GM12872 (cell line): ENCODE measurements around the gene PARD3B.

Source experiments
- TF ChIP-seq, protein P1 (sequence below): IDR thresholded peaks from 3 replicates; pipeline ENCODE4 v1.5.1; 2011; ENCODE audit warnings: low read depth, mild to moderate bottlenecking, low read length, moderate library complexity; ENCODE audit not compliant: insufficient read depth

The PARD3B gene

DNA sequence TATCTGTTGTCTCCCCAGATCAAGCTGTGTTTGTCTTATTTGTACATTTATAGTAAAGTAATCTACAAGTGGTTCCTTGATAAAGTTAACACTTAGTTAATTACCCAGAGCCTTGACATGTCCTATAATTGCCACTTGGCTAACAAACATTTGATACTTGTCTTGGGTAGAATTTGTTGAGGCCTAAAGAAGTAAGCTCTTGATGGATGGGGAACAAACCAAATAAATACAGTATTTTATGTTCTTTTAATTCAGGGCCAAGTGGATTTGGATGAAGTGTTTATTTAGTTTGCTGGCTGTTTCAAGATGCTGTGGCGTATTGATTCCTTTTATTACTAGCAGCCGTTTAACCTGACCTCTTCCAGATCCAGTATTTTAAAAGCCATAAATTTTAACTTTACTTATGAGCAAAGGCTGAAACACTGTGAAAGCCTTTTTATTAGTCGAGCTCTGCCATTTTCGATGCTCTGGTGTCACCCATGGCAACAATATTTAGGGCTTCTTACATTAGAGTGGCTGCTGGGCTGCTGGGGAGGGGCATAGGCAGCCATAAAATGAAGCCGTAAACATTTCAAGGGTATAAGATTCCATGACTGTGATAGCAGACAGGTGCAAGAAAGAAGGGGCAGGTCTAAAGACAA lies 735.4 kb downstream of the PARD3B start:
- TF ChIP-seq, protein P1, sequence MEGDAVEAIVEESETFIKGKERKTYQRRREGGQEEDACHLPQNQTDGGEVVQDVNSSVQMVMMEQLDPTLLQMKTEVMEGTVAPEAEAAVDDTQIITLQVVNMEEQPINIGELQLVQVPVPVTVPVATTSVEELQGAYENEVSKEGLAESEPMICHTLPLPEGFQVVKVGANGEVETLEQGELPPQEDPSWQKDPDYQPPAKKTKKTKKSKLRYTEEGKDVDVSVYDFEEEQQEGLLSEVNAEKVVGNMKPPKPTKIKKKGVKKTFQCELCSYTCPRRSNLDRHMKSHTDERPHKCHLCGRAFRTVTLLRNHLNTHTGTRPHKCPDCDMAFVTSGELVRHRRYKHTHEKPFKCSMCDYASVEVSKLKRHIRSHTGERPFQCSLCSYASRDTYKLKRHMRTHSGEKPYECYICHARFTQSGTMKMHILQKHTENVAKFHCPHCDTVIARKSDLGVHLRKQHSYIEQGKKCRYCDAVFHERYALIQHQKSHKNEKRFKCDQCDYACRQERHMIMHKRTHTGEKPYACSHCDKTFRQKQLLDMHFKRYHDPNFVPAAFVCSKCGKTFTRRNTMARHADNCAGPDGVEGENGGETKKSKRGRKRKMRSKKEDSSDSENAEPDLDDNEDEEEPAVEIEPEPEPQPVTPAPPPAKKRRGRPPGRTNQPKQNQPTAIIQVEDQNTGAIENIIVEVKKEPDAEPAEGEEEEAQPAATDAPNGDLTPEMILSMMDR, result no peak

DNA sequence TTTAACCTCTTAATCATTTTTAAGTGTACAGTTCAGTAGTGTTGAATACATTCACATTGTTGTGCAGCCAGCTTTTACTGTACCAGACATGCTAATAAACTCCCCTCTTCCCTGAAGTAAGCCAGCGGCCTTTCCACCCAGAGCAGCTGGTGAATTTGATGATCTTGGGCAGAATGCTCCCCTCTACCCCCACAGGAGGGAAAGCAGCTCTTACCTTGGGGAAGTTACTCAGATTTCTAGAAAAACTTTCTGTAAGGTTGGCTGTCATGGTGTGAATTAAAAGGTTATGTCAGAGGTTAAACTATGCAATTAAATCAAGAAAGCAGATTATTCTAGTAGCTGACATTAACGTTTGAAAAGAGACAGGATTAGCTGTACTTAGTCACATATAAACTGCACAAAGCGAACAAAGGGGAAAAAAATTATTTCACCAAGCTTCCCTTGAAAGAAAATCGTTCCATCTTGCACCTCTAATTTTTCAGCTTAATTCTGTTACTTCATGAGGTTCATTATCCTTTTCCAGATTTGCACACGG lies 738.5 kb downstream of the PARD3B start:
- TF ChIP-seq, protein P1, result no peak

DNA sequence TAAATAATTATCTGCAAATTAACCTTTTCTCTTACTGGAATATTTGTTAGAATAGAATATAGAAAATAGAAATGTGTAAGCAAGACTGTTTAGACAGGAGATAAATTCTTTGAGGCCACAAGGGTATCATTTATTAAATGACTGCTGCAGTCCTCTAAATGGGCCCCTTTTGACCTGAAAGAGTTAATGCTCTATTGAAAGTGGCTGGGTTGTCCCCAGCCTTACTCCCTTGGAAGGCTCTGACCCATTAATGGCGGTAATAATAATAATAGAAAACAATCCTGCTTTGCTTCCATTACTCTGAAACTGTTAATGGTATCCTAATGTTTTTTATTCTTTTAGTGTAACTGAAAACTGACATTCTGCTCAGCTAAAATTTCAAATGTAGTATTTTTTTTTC lies 739.1 kb downstream of the PARD3B start:
- TF ChIP-seq, protein P1, result no peak

DNA sequence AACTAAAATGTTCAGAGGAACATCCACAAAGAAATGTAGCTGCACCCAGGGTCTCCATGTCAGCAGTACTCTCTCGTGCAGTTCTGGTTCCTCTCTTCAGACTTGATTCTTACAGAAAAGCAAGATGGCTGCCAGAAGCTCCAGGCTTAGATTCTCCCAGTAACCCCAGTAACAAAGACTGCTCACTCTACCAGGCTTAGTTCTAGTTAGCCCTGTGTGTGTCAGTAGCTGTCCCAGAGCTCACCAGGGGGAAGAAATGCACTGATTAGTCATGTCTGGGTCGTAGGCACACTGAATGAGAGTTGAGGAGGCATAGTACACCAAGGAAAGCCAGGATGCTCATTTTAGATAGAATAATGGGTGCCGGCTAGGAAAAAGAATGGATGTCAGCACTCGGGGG lies 742.0 kb downstream of the PARD3B start:
- TF ChIP-seq, protein P1, result no peak

DNA sequence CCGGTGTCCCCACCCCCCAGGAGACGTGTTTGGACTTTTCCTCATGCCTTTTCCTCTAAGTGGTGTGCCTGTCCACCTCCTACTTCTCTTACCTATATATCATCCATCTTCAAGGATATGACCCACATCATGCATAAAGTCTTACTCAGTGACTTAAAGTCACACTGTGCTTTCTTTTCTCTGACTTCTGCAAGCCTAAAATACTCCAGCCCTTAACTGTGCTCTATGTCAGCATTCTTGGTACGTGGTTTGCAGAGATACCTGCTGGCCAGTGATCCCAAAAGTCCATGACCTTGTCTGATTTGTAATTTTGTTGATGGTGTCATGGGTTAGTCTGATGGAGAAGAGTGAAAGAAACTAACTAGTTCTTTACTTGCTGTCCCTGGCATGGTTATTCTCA lies 743.4 kb downstream of the PARD3B start:
- TF ChIP-seq, protein P1, result no peak

GRCh38 chr2:205290299-205290698 lies 745.0 kb downstream of the PARD3B start:
- TF ChIP-seq, protein P1, result no peak

- TF ChIP-seq, protein P1, result no peak
These were observed 747.5 kb downstream of the PARD3B start for GRCh38 chr2:205292665-205293295.
